A673 (cell line): ENCODE measurements around the gene NET1.

ENCODE experiments used
- EZH2 ChIP-seq: fragments of 200-600 bp; sonication (generic); IDR thresholded peaks from 2 replicates; pipeline ENCODE4 v1.6.1; 2017; ENCODE audit warnings: borderline replicate concordance, low read depth, mild to moderate bottlenecking, mixed read lengths, antibody characterized with exemption, low read length; ENCODE audit not compliant: poor library complexity, severe bottlenecking
- TF ChIP-seq, protein P1 (sequence below): fragments of 300-800, 200-600 bp; sonication (generic); conservative IDR thresholded peaks from 2 replicates; pipeline ENCODE4 v1.5.1; 2017; ENCODE audit warnings: low read depth, mild to moderate bottlenecking, antibody characterized with exemption, low read length, moderate library complexity, mixed read lengths

DNA sequence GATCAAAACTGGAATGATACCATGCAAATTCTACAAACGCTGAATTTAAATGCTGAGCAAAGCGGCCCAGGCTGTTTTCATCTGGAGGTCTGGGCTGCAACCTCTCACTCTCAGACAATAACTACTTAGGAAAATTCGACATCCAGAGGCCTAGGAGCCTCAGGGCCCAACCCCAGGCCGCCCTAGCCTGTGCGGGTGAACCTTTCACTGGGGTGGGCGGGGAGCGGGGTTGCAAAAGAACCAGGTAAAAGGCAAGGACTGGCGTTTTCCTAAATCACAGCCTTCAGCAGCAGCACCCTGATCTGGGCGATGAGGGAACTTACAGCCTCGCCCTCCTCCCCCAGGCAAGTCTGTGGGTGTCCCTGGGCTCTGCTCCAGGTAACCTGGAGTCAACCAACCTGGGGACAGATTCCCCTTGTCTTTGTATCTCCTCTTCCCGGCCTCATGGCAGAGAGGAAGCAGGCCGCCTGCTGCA lies 53.7 kb downstream of the NET1 start:
- TF ChIP-seq, protein P1, sequence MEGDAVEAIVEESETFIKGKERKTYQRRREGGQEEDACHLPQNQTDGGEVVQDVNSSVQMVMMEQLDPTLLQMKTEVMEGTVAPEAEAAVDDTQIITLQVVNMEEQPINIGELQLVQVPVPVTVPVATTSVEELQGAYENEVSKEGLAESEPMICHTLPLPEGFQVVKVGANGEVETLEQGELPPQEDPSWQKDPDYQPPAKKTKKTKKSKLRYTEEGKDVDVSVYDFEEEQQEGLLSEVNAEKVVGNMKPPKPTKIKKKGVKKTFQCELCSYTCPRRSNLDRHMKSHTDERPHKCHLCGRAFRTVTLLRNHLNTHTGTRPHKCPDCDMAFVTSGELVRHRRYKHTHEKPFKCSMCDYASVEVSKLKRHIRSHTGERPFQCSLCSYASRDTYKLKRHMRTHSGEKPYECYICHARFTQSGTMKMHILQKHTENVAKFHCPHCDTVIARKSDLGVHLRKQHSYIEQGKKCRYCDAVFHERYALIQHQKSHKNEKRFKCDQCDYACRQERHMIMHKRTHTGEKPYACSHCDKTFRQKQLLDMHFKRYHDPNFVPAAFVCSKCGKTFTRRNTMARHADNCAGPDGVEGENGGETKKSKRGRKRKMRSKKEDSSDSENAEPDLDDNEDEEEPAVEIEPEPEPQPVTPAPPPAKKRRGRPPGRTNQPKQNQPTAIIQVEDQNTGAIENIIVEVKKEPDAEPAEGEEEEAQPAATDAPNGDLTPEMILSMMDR: no peak
- no peak for TF ChIP-seq EZH2
